ENCODE measurements around the gene RAPGEF3.

The RAPGEF3 gene

GRCh38 chr12:47742253-47742825 is 16.3 kb downstream of the RAPGEF3 start:
- no peak for DNase-seq (ENCODE audit: low read depth)

GRCh38 chr12:47741340-47741703 is 17.4 kb downstream of the RAPGEF3 start:
- DNase-seq (ENCODE audit: low read depth), result no peak

- DNase-seq (ENCODE audit: low read depth), result no peak
These were observed 17.9 kb downstream of the RAPGEF3 start for GRCh38 chr12:47740606-47741339.

DNA sequence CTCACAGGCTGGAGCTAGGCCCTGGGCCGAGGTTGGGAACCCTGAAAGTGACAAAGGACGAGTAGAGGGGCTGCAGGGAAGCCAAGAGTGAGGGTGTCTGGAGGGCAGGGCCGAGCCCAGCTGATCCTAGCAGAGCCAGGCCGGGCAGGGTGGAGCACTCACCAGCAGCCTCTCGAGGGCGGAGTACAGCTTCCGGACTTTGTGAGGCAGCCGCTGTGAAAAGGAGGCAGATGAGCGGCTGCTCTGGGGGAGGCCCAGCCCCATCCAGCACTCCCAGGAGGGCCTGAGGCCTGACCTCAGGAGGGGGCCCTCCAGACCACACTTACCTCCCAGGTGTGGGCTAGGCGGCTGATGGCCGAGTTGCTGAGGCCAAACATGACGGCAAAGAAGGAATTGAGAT is 18.7 kb downstream of the RAPGEF3 start:
- DNase-seq (ENCODE audit: low read depth), result no peak

GRCh38 chr12:47739297-47739696 is 19.4 kb downstream of the RAPGEF3 start:
- DNase-seq (ENCODE audit: low read depth), result no peak

DNA sequence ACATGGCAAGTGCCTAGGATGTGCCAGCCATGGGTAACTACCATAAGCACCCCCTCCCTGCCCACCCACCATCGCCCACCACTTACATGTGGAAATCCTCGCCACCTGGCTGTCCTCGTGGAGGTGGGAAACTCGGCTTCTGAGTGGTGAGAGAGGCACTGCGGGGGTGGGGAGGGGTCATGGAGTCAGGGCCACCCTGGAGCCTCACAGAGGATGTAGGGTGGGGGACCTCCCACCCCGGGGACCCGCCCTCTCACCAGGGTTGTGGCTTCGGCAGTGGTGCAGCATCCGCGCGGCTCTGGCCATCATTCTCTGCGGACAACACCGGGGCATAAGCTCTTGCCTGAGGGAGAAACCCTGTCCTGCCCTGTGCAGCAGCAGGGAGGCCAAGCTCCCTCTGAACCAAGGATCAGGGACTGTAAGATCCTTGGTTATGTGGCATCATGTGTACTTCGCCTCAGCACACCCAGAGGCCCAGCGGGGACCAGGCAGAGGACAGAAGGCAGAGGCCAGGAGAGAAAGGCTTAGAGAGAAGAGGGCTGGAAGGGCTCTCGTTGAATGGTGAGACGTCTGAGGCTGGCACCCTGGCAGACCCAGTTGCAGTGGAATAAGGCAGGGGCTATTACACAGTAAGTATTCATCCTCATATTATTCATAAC is 20.6 kb downstream of the RAPGEF3 start:
- DNase-seq (ENCODE audit: low read depth), result no peak

GRCh38 chr12:47736877-47737676 is 21.6 kb downstream of the RAPGEF3 start:
- DNase-seq (ENCODE audit: low read depth), result peak; percentile 75

- no peak for DNase-seq (ENCODE audit: low read depth)
These were observed 22.5 kb downstream of the RAPGEF3 start for GRCh38 chr12:47736216-47736615.

DNA sequence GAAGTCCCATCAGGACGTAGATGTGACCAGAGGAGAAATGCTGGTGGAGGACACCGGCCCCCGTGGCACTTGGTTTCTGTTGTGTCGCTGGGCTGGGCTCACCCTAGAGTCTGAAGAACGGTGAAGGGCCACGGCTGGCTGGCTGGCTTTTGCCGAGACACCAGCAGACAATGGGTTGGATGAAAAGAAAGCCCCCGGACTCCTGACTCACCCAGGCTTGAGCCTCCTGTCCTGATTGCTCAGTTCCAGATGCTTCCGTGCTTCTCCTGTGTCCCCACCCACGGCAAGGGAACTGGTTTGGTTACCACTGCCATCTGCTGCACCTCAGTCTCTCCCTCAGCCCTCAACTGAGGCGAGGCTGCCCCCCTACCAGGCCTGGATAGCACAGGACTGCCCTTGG is 23.0 kb downstream of the RAPGEF3 start:
- DNase-seq (ENCODE audit: low read depth), result no peak

- DNase-seq (ENCODE audit: low read depth), result no peak
These were observed 23.8 kb downstream of the RAPGEF3 start for GRCh38 chr12:47734725-47735480.

- DNase-seq (ENCODE audit: low read depth), result no peak
These were observed 25.5 kb downstream of the RAPGEF3 start for GRCh38 chr12:47733142-47733541.

DNA sequence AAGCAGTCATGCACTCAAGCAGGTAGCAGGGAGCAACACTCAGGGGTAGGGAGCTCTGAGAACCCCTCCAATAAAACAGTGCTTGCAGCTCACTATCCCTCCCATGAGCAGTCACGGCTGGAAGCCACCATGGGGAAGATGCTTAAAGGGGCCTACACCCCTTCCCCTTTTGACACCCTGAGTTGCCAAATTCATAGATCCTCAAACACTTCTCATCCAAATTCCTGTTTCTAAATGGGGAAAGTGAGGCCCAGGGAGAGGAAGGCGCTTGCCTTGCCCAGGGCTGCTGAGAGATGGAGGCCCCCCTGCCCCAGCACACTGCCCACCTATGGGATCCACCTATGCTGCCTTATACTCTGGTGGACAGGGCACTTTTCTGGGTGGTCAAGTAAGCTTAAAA is 26.2 kb downstream of the RAPGEF3 start:
- DNase-seq (ENCODE audit: low read depth), result no peak

DNA sequence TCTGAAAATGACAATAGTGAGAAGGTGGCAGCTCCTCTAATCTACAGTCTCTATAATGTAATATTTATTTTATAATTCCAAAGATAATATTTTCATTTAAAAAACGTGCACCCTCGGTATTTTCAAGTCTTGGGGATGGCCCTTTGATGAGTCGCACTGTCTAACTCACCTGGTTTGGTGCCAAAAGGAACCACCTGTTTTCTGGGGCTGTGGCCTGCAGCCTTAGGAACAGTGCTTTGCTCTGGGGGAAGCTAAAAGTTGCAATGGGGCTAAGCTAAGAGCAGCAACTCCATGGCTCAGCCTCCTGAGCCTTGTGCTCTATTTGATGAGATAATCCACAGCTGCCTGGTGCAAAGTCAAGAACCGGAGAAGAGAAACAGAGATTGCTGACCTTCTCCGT is 27.0 kb downstream of the RAPGEF3 start:
- no peak for DNase-seq (ENCODE audit: low read depth)

DNA sequence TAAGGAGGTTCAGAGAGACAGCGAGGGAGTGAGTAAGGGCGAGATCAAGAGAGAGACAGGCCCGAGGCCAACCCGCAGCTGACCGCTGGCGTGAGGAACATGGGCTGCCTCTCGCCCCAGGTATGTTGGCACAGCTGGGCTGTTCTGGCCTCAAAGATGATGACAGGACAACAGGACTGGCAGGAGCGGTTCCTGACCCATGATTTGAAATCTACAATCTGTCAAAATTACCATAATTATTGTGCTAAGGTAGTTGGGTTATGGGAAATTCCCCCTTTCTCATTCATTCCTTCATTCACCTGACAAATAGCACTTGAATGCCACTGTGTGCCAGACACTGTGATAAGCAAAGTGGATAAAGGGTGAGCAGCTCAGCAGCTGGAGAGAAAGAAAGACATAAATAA is 28.3 kb downstream of the RAPGEF3 start:
- no peak for DNase-seq (ENCODE audit: low read depth)

GRCh38 chr12:47729233-47729632 is 29.4 kb downstream of the RAPGEF3 start:
- no peak for DNase-seq (ENCODE audit: low read depth)

GRCh38 chr12:47725893-47726292 is 32.8 kb downstream of the RAPGEF3 start:
- peak; percentile 67 for DNase-seq (ENCODE audit: low read depth)

GRCh38 chr12:47725091-47725772 is 33.4 kb downstream of the RAPGEF3 start, which contains the start of gene ENDOU:
Gene ENDOU, minus strand, starts transcription at chr12:47725490. Its CDS starts 77 bp downstream, at chr12:47725413.
- DNase-seq (ENCODE audit: low read depth), result no peak

- DNase-seq (ENCODE audit: low read depth), result no peak
These were observed 35.6 kb downstream of the RAPGEF3 start for GRCh38 chr12:47722941-47723631.

DNA sequence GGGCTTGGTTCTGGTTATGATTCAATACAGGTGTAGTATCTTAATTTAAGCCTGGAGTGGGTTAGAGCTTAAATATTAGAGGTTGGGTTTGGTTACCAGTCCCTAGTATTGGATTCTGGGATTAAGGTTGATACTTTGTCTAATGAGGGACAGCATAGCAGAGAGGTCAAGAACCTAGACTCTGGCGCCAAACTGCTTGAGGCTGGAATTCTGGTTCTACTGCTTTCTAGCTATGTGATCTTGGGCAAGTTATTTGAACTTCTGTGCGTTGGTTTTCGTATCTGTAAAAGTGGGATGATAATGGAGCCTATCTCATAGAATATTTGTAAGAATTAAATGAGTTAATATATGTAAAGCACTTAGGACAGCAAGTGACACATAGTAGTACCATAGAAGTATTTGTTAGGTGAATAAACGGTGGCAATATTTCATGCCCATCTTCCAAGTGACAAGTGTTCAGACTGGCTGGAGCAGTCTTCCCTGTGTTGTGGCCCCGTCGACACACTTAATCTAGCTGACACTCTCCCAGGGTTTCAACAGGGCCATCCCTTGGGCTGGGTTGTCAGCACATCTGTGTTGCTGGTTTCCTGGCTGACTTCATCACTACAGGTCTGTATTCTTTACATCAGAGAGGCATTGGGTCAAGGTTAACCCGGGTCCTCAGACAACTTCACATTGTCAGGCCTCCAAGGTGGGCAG is 36.4 kb downstream of the RAPGEF3 start:
- DNase-seq (ENCODE audit: low read depth), result no peak

- no peak for DNase-seq (ENCODE audit: low read depth)
These were observed 37.2 kb downstream of the RAPGEF3 start for GRCh38 chr12:47721431-47721973.

All from GM04504 (cell line).